ENCODE measurements around the gene RSPH9.

GRCh38 chr6:43702171-43702533 is 57.3 kb downstream of the RSPH9 start:
- no peak for TF ChIP-seq CTCF (IDR thresholded peaks at IDR 0.05)
- TF ChIP-seq POLR2A (IDR thresholded peaks at IDR 0.05) = no peak

Measured in heart left ventricle (tissue), 13 donors.